PC-3 (cell line): Measurements from ENCODE around the gene ERAP2.

Source experiments
- CTCF ChIP-seq: fragments of 300-600 bp; sonication (generic); conservative IDR thresholded peaks from 2 replicates; pipeline ENCODE4 v1.5.1; 2017; ENCODE audit warnings: antibody characterized with exemption, low read depth, mild to moderate bottlenecking, low read length
- EZH2 ChIP-seq: fragments of 300-600 bp; sonication (generic); IDR thresholded peaks from one replicate; pipeline ENCODE4 v1.6.1; 2017; ENCODE audit warnings: antibody characterized with exemption, mild to moderate bottlenecking, low read length; ENCODE audit not compliant: unreplicated experiment
- EZH2phosphoT487 ChIP-seq: fragments of 300-600 bp; sonication (generic); IDR thresholded peaks from 2 replicates; pipeline ENCODE4 v1.6.1; 2018; ENCODE audit warnings: mild to moderate bottlenecking, antibody characterized with exemption, low read length, borderline replicate concordance

- TF ChIP-seq CTCF (peak; percentile 94), EZH2phosphoT487 (no peak), EZH2 (no peak)
These were observed 7.5 kb upstream of the ERAP2 start for GRCh38 chr5:96868603-96869371.
